GM12878 (cell line): Measurements from ENCODE around the gene PTCD1. TPM values are rescaled to one million over a fixed set of nuclear protein-coding genes. Genes with fewer than 3 reads are reported as not detected.

Experiments used
- BHLHE40 ChIP-seq, 2 experiments: fragments of 450-650 bp in 1 of 2; IDR thresholded peaks; 2 replicates each; pipeline ENCODE4 v1.6.1; 2011 to 2017; ENCODE audit warnings: low read depth in 2 of 2, borderline replicate concordance in 1 of 2, improper control_type of control experiment in 1 of 2, low read length in 1 of 2, mild to moderate bottlenecking in 1 of 2
- BMI1 ChIP-seq: fragments of 450-650 bp; IDR thresholded peaks from 2 replicates; pipeline ENCODE4 v1.6.1; 2016; ENCODE audit warnings: mild to moderate bottlenecking, moderate library complexity, borderline replicate concordance
- CBFB ChIP-seq: IDR thresholded peaks from 2 replicates; pipeline ENCODE4 v1.6.1; 2016; ENCODE audit warnings: antibody characterized with exemption, low read depth
- CBX5 ChIP-seq: sonication (generic); IDR thresholded peaks from 2 replicates; pipeline ENCODE4 v1.6.1; 2016; ENCODE audit warnings: low read depth, moderate library complexity, mild to moderate bottlenecking, inconsistent platforms
- CREM ChIP-seq: IDR thresholded peaks from 2 replicates; pipeline ENCODE4 v1.6.1; 2014; ENCODE audit warnings: antibody characterized with exemption, low read depth
- ETV6 ChIP-seq, 2 experiments: fragments of 450-650 bp in 1 of 2; IDR thresholded peaks in 1 of 2; conservative IDR thresholded peaks in 1 of 2; 2 replicates each; pipeline ENCODE4 v1.6.1; 2014; ENCODE audit warnings: antibody characterized with exemption in 1 of 2, borderline replicate concordance in 1 of 2, low read depth in 1 of 2, mild to moderate bottlenecking in 1 of 2, moderate library complexity in 1 of 2
- EZH2 ChIP-seq: IDR thresholded peaks from 2 replicates; pipeline ENCODE4 v1.6.1; 2012; ENCODE audit warnings: low read depth, mild to moderate bottlenecking, control low read depth, inconsistent platforms, low read length, borderline replicate concordance; ENCODE audit not compliant: control insufficient read depth
- HCFC1 ChIP-seq: fragments of 150-350 bp; IDR thresholded peaks from 2 replicates; pipeline ENCODE4 v1.6.1; 2014; ENCODE audit warnings: low read length
- IRF4 ChIP-seq: IDR thresholded peaks from 2 replicates; pipeline ENCODE4 v1.6.1; 2011; ENCODE audit warnings: low read depth, low read length
- KLF5 ChIP-seq: fragments of 450-650 bp; IDR thresholded peaks from 2 replicates; pipeline ENCODE4 v1.6.1; 2014; ENCODE audit warnings: mild to moderate bottlenecking; ENCODE audit not compliant: partially characterized antibody
- LARP7 ChIP-seq: fragments of 450-650 bp; IDR thresholded peaks from 2 replicates; pipeline ENCODE4 v1.6.1; 2017; ENCODE audit warnings: mild to moderate bottlenecking
- MTA2 ChIP-seq: fragments of 450-650 bp; IDR thresholded peaks from 2 replicates; pipeline ENCODE4 v1.6.1; 2016; ENCODE audit warnings: low read depth, mild to moderate bottlenecking, moderate library complexity
- NBN ChIP-seq: fragments of 450-650 bp; IDR thresholded peaks from 2 replicates; pipeline ENCODE4 v1.6.1; 2016
- NFIC ChIP-seq: IDR thresholded peaks from 2 replicates; pipeline ENCODE4 v1.6.1; 2012; ENCODE audit warnings: low read depth, mild to moderate bottlenecking, inconsistent platforms, low read length, moderate library complexity
- NFYA ChIP-seq: IDR thresholded peaks from 2 replicates; pipeline ENCODE4 v1.6.1; 2011; ENCODE audit warnings: low read depth, mild to moderate bottlenecking, low read length, improper control_type of control experiment, borderline replicate concordance
- PAX5 ChIP-seq: IDR thresholded peaks from 2 replicates; pipeline ENCODE4 v1.6.1; 2011; ENCODE audit warnings: low read depth, low read length, borderline replicate concordance
- RAD51 ChIP-seq: fragments of 450-650 bp; IDR thresholded peaks from 2 replicates; pipeline ENCODE4 v1.6.1; 2016; ENCODE audit warnings: moderate library complexity, mild to moderate bottlenecking, inconsistent platforms
- RELA ChIP-seq: fragments of 450-650 bp; IDR thresholded peaks from 2 replicates; pipeline ENCODE4 v1.8.0; 2014; ENCODE audit warnings: borderline replicate concordance; ENCODE audit not compliant: partially characterized antibody
- ZNF384 ChIP-seq: IDR thresholded peaks from 2 replicates; pipeline ENCODE4 v1.6.1; 2012; ENCODE audit warnings: low read depth, mild to moderate bottlenecking, low read length, improper control_type of control experiment, borderline replicate concordance
- polyA plus RNA-seq, 11 experiments: library from polyadenylated mRNA; depleted of rRNA in 4 of 11; unstranded in 6 of 11; stranded (reverse) in 5 of 11; fragments of >200 nt; fragmentation: Nextera tagmentation in 4 of 11; fragmentation: Illumina TruSeq in 1 of 11; extraction: Ambion mirVana in 4 of 11; extraction: Trizol in 1 of 11; gene quantifications; 1 replicate in 1 of 11; 2 replicates in 10 of 11; pipeline versions ENCODE4 v1.2.1 to v1.2.3, GENCODE V29; 2011 to 2016; ENCODE audit warnings: inconsistent platforms in 2 of 11, missing spikeins in 2 of 11, low read depth in 1 of 11
- total RNA-seq, 4 experiments: library from RNA; depleted of rRNA in 3 of 4; stranded (reverse); fragments of >200 nt in 3 of 4; fragmentation: Illumina TruSeq in 1 of 4; extraction: Trizol in 1 of 4; gene quantifications; 2 replicates each; pipeline versions ENCODE4 v1.2.1 to v1.2.3, GENCODE V29; 2013 to 2021
- TF ChIP-seq, protein P1 (sequence below): IDR thresholded peaks from 2 replicates; pipeline ENCODE4 v1.6.1; 2011; ENCODE audit warnings: low read depth, low read length, improper control_type of control experiment, borderline replicate concordance
- TF ChIP-seq, protein P2 (sequence below): fragments of 450-650 bp; IDR thresholded peaks from 2 replicates; pipeline ENCODE4 v1.6.1; 2016; ENCODE audit warnings: mild to moderate bottlenecking
- TF ChIP-seq, protein P3 (sequence below): fragments of 450-650 bp; IDR thresholded peaks from 2 replicates; pipeline ENCODE4 v1.6.1; 2017; ENCODE audit warnings: mild to moderate bottlenecking, low read depth, inconsistent platforms; ENCODE audit not compliant: poor library complexity, severe bottlenecking
- TF ChIP-seq, protein P4 (sequence below): IDR thresholded peaks from 2 replicates; pipeline ENCODE4 v1.6.1; 2011; ENCODE audit warnings: mild to moderate bottlenecking, low read depth, low read length, moderate library complexity; ENCODE audit not compliant: insufficient replicate concordance
- TF ChIP-seq, protein P5 (sequence below): fragments of 450-650 bp; IDR thresholded peaks from 2 replicates; pipeline ENCODE4 v1.6.1; 2017; ENCODE audit warnings: borderline replicate concordance

Gene PTCD1
- total and polyA plus RNA-seq, 10 of the 15 experiments (the other 5 are each of a cell fraction or from before 2014, with no cell fraction given): 0.26 to 9.7 (median 5.0) TPM

DNA sequence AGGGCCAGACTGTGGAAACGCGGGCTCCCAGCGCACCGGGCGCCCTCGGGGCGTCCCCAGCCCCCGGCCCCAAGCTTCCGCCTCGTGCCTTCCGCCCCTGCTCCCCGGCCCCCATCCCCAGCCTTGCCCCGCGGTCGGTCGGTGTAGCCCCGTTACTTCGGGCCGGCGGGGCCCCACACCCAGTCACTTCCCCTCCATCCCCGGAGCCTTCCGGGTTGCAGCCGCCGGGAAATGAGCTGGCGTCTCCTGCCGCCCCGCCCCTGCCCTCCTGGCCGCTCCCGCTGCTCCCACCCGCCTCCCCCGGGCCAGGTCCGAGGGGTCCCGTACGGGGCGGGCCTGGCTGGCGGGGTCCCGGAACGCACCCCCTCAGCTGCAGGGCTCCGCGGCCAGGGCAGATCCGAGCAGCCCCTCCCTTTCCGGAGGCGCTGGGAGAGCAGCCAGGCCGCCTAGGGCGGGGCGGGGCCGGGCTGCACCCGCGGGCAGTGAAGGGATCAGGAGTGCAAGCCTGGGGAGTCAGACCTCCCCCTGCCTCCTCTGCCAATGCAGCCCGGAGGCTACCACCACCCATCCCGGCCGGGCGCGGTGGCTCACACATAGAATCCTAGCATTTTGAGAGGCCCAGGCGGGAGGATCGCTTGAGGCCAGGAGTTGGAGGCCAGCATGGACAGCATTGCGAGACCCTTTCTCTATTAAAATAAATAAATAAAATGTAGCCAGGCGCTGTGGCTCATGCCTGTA, 63.4 kb downstream of the PTCD1 start (continued):
- TF ChIP-seq, protein P1, sequence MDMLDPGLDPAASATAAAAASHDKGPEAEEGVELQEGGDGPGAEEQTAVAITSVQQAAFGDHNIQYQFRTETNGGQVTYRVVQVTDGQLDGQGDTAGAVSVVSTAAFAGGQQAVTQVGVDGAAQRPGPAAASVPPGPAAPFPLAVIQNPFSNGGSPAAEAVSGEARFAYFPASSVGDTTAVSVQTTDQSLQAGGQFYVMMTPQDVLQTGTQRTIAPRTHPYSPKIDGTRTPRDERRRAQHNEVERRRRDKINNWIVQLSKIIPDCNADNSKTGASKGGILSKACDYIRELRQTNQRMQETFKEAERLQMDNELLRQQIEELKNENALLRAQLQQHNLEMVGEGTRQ: no peak
- TF ChIP-seq CBX5: no peak
- TF ChIP-seq ETV6 (conservative IDR thresholded peaks at IDR 0.05 in 1 of 2, IDR thresholded peaks at IDR 0.05 in 1 of 2; ENCODE audit: borderline replicate concordance in 1 of 2, low read depth in 1 of 2): no peak
- TF ChIP-seq RELA: no peak
- TF ChIP-seq, protein P2, sequence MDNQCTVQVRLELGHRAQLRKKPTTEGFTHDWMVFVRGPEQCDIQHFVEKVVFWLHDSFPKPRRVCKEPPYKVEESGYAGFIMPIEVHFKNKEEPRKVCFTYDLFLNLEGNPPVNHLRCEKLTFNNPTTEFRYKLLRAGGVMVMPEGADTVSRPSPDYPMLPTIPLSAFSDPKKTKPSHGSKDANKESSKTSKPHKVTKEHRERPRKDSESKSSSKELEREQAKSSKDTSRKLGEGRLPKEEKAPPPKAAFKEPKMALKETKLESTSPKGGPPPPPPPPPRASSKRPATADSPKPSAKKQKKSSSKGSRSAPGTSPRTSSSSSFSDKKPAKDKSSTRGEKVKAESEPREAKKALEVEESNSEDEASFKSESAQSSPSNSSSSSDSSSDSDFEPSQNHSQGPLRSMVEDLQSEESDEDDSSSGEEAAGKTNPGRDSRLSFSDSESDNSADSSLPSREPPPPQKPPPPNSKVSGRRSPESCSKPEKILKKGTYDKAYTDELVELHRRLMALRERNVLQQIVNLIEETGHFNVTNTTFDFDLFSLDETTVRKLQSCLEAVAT: no peak
- TF ChIP-seq BHLHE40 (IDR thresholded peaks at IDR 0.05; ENCODE audit: borderline replicate concordance in 1 of 2, low read depth in 2 of 2, low read length in 1 of 2): peak in 1 of 2 experiments; percentile 51; a peak in 1 of 4 replicates
- TF ChIP-seq NFIC: no peak
- 0 out of 2 replicates have a peak, but pooled peaks have one; percentile 45 for TF ChIP-seq NBN
- TF ChIP-seq LARP7: peak; percentile 92
- TF ChIP-seq PAX5: no peak
- TF ChIP-seq KLF5: no peak
- TF ChIP-seq, protein P3, sequence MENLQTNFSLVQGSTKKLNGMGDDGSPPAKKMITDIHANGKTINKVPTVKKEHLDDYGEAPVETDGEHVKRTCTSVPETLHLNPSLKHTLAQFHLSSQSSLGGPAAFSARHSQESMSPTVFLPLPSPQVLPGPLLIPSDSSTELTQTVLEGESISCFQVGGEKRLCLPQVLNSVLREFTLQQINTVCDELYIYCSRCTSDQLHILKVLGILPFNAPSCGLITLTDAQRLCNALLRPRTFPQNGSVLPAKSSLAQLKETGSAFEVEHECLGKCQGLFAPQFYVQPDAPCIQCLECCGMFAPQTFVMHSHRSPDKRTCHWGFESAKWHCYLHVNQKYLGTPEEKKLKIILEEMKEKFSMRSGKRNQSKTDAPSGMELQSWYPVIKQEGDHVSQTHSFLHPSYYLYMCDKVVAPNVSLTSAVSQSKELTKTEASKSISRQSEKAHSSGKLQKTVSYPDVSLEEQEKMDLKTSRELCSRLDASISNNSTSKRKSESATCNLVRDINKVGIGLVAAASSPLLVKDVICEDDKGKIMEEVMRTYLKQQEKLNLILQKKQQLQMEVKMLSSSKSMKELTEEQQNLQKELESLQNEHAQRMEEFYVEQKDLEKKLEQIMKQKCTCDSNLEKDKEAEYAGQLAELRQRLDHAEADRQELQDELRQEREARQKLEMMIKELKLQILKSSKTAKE: no peak
- TF ChIP-seq BMI1: no peak
- no peak for TF ChIP-seq NFYA
- no peak for TF ChIP-seq RAD51
- TF ChIP-seq IRF4: no peak
- TF ChIP-seq, protein P4, sequence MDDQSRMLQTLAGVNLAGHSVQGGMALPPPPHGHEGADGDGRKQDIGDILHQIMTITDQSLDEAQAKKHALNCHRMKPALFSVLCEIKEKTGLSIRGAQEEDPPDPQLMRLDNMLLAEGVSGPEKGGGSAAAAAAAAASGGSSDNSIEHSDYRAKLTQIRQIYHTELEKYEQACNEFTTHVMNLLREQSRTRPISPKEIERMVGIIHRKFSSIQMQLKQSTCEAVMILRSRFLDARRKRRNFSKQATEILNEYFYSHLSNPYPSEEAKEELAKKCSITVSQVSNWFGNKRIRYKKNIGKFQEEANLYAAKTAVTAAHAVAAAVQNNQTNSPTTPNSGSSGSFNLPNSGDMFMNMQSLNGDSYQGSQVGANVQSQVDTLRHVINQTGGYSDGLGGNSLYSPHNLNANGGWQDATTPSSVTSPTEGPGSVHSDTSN: no peak
- TF ChIP-seq CREM: no peak
- TF ChIP-seq ZNF384: no peak
- no peak for TF ChIP-seq EZH2
- no peak for TF ChIP-seq HCFC1
- TF ChIP-seq, protein P5, sequence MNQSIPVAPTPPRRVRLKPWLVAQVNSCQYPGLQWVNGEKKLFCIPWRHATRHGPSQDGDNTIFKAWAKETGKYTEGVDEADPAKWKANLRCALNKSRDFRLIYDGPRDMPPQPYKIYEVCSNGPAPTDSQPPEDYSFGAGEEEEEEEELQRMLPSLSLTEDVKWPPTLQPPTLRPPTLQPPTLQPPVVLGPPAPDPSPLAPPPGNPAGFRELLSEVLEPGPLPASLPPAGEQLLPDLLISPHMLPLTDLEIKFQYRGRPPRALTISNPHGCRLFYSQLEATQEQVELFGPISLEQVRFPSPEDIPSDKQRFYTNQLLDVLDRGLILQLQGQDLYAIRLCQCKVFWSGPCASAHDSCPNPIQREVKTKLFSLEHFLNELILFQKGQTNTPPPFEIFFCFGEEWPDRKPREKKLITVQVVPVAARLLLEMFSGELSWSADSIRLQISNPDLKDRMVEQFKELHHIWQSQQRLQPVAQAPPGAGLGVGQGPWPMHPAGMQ: no peak
- no peak for TF ChIP-seq MTA2
- 0 out of 2 replicates have a peak, but pooled peaks have one; percentile 27 for TF ChIP-seq CBFB
